Forelimb muscle (tissue), 1 donor: ENCODE measurements around the gene IPO7. TPM values are rescaled to one million over a fixed set of nuclear protein-coding genes. Genes with fewer than 3 reads are reported as not detected.
"Not testable (repeated sequence)": the region's sequence is repeated elsewhere in the genome, so short reads cannot be mapped to it uniquely, and the experiment has no call there.

Source experiments
- DNase-seq: peaks from one replicate; pipeline ENCODE4 v3.0.0-alpha.2; 2013; ENCODE audit warnings: low read depth
- polyA plus RNA-seq: library from polyadenylated mRNA; unstranded; fragments of 120-200 nt; gene quantifications from one replicate; pipeline ENCODE4 v1.2.1, GENCODE V29; 2013; ENCODE audit not compliant: insufficient read length

The IPO7 gene
- polyA plus RNA-seq = 97.8 TPM

DNA sequence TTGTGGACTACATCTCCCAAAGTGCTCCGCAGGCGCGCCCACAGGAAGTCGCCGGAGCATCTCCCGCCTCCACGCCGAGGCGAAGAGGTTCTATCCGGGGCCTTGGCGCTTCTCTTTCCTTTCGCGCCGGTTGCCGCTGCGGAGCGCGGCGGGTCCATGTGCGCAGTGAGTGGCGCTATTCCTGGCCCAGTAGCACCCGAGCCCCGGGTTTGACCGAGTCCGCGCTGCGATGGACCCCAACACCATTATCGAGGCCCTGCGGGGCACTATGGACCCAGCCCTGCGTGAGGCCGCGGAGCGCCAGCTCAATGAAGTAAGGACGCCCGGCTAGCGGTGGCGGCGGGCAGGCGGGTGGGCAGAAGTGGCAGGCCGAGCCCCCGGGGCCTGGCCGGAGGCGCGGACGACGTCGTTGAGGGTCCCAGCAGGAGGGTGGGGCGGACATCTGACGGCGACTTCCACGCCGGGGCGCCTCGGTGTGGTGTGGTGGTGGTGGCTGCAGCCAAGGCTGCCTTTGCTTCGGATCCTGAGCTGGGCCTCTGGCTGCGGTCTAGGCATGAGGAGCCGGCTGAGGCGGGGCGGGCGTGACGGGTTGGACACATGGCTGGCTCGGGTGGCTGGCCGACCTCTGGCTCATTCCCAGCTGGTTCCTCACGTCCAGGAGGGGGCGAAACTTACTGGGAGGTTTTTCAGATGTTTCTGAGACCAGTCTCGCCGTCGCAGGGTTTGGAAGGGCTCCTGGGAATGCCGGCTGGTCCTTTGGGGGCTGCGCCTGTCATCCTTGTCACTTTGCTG lies at the start of gene IPO7:
TSS of gene IPO7 (plus strand) at position 118 of the 792 bp plus-strand sequence. CDS start at position 230, 112 bp downstream.
- peak; percentile 80 for DNase-seq

DNA sequence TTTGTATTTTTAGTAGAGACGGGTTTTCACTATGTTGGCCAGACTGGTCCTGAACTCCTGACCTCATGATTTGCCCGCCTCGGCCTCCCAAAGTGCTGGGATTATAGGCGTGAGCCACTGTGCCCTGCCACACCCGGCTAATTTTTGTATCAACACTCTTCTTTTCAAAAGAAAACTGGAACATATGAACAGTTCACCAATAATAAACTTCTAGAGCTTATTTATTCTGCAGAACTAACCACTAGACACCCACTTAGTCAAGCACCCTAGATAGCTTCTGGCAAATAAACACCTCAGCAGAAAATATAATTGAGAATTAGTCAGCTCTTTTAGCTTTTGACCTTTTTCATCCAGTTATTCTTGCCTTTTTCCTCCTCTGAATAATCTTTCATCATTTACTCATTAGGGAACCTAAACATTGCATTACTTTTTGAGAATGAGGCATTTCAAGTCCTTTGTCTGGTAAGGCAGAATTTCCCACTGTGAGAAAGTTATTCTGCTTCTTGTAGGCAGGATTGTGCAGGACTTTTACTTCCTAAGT lies 42.7 kb upstream of the IPO7 start:
- no peak for DNase-seq

DNA sequence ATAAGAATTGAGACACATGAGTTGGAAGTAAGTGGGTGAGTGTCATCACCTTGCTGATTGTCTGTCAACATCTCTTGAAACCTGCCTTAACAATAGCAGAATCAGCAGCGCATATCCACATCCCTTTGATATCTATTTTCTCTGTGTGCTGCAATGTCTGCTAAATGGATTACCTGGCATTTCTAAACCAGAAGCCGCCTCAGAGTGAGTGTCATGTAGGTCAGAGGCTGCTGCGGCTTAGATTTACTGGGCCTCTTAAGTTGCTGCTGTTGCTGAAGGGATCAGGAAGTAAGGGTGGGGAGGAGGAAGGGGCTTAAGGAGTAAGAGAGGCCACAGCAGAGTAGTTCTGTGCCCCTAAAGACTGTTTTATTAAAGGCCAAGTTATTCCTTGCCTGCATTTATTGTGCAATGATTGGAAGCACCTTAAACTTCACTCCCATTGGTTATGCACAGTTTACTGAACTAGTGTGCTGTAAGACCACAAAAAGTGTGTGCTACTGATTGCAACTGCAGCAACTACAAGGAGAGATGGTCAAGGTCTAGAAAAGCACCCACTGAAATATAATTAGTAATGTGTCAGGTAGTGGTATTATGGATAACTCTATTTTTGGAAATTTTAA lies 40.3 kb upstream of the IPO7 start:
- DNase-seq = no peak

DNA sequence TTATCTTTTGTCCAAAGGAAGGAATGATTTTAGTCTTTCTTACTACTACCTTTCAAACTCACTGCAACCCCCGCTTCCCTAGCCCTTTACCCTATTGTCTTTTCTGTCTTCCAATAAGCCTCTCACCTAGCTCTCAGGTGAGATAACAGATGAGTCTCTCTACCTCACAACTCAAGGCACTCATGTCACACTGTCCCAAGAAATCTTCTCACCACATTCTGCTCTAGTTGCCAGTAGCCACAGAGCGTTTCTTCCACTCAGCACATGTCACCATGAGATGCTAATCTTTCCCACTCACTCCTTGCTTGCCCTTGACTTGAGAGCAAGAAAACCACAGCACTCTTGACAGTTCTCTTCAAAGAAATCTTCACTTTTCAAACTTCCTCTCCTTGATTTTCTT lies 37.4 kb upstream of the IPO7 start:
- DNase-seq = no peak

DNA sequence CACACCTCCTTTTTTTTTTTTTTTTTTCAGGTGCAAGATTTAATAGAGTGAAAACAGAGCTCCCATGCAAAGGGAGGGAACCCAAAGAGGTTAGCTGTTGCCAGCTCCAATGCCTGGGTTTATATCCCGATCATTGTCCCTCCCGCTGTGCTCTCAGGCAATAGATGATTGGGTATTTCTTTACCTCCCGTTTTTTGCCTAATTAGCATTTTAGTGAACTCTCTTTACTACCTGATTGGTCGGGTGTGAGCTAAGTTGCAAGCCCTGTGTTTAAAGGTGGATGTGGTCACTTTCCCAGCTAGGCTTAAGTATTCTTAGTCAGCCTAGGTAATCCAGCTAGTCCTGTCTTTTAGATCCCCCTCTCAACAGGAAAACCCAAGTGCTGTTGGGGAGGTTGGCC lies 36.7 kb upstream of the IPO7 start:
- not testable (repeated sequence) for DNase-seq

DNA sequence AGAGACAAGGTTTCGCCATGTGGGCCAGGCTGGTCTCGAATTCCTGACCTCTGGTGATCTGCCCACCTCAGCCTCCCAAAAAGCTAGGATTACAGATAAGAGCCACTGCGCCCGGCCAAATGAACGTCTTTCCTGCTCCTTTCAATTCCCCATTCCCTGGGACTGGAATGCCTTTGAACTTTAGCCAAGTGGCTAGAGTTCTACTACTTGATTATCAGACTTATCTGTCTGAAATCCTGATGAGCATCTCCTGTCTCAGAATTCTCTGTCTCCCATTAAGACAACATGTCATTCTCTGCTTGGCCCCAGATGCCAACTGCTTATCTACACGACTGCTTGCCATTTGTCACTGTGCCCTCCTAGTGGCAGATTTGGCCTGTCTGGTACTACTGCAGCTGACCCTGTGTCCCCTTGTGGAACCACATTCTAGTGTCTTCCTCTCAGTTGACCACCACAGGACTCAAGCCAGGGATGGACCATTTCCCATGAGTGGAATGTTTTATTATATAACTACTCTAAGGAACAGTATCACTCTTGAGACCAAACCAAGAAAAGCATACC lies 33.1 kb upstream of the IPO7 start:
- no peak for DNase-seq

DNA sequence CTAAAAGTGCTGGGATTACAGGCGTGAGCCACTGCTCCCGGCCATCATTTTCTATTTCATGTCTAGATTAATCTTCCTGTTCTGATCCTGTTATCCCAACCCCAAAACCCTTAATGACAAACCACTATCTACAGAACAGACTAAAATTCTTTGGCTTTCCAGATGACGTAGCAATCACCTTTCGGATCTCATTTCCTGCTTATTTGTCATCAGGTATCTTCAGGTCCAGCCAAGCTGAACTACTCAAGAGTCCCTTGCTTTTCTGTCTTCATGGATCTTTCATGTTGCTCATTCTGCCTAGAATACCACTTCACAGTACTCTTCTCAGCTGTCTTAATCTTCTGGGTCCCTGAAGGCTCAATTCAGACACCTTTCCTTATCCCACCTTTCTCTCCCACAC lies 27.4 kb upstream of the IPO7 start:
- no peak for DNase-seq

DNA sequence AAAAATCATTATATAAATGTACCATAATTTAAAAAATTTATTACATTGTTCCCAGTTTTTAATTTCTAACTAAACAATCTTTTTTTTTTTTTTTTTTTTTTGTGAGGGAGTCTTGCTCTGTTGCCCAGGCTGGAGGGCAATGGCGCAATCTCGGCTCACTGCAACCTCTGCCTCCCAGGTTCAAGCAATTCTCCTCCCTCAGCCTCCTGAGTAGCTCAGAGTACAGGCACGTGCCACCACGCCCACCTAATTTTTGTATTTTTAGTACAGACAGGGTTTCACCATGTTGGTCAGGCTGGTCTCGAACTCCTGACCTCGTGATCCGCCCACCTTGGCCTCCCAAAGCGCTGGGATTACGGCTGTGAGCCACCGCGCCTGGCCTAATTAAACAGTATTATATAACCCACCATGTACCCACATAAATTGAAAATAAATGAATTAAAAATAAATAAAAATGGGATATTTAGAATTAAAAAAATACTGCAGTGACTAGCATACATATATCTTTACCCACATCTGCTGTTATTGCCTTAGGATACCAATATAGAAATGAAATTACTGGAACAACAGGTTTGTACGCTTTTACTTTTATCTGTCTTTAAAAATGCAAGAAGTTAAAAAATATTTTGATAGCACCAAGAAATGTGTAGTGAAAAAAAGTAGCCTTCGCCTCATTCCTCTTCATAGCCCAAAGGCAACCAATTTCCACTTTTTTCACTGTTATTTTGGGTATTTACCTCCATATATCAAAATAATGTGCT lies 23.4 kb upstream of the IPO7 start:
- not testable (repeated sequence) for DNase-seq

DNA sequence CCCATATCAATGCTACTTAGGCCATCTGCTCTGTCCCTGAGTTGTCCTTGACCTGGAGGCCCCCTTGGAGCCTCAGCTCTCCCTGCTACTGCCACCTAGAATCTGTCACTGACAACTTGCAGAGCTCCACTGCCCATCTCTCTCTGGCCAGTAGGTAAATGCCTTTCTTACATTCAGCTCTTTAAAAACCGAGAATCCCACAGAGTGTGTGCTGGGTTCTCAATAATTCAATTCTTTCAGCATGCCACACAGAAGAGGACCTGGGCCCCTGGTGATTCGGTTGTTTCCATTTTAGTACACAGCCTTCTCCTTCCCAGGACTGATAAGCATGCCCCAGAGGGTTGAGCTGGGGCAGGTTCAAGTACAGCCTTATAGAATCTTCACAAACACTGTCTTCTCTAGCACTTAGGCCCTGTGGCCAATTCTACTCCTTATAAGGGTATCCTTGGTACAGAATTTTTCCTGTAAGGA lies 22.0 kb upstream of the IPO7 start:
- no peak for DNase-seq

DNA sequence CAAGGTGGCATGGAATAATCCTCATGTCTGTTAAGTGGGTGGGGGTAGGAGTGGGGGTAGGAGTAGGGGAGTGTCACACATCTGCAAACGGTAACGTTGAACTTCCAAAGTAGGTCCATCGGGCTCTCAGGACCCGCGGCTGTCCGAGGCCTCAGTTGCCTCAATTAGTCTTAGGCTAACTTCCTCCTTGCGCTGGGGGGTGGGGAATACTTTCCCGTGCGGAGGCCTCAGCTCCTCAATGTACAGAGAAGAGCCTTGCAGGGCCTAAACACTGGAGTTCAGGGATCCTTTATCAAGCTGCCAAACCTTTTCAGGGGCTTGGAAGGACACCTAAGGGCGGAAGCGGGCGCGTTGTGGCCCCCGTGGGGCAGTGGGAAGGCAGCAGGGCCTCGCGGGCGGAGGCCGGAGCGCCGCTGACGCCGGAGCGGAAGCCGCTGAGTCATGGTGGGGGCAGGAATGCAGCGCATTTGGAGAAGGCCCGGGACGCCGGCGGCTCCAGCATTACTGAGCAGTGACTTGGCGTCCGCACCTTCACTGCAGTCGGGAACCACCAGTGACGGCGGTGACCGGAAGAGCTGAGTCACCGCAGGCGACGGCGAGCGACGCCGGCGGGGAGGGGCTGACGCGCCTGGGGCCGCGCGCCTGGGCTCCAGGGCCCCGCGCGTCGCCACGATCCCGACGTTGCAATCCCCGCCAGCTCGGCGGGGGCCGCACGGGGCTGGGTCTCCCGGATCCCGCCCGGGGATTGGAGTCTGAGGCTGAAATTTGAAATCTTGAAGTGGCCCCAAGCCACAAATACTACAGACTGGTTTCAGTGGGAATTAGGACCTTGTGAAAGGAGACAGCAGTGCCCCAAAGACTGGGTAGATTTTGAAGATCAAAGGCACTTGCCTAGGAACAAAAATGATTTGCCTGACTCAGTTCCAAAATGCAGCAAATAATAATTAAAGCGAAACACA lies 20.2 kb upstream of the IPO7 start:
- DNase-seq = peak; percentile 83

DNA sequence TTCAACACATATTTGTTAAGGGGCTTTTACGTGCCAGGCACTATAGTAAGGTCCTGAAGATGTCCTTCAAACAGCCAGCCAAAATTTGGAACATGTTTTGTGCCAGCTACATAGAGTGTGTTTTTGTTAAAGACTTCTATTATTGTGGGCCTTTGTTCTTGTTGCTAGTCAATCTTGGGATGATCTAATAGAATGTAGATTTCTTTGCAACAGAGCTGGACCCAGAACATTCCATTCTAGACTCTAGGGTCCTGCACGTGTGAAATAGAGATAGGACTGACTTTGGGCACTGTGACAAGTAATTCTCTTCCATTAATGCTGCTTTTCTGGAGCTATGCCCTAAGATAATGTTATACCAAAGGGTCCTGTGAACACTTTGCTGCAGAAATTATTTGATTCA lies 16.9 kb upstream of the IPO7 start:
- no peak for DNase-seq

DNA sequence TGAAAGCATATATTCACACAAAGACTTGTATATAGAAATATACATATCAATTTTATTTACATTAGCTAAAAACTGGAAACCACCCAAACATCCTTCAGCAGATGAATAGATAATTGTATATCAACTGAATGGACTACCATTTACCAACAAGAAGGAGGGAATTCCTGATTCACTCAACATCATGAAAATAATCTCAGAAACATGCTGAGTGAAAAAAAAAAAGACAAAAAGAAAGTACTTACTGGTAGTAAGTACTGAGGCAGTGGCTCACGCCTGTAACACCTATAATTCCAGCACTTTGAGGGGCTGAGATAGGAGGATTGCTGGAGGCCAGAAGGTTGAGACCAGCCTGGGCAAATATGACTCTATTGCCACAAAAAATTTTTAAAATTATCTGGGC lies 7.4 kb upstream of the IPO7 start:
- DNase-seq = no peak

DNA sequence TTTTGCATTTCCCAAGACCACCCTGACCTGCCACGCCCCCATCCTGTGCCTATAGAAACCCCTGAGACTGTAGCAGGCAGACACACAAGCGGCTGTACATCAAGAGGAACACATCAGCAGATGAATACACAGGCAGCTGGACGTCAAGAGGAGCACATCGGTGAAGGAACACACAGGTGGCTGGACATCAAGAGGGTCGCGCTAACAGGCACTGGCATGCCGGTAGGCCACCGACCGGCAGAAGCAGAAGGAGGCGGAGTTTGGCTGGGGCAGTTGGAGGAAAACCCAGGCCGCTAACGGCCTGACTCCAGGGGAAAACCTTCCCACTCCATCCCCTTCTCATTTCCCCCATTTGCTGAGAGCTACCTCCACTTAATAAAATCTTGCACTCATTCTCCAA lies 5.4 kb upstream of the IPO7 start:
- no peak for DNase-seq

DNA sequence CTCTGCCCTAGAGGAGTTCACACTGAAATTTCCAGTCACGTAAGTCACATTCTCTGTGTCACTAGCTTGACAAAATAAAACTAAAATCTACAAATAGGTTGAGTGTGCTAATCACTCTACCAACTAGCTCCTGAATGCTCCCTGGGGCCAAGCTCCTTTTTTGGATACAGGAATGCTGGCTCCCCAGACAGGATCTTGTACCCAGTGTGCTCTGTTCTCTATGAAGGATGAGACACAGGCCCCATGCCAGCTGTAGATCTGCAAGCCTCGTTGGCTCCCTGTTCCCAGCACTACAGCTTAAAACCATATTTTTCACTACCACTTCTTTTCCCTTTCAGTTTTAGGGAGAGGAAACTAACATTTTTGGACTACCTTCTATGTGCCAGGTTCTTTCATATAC lies 3.7 kb upstream of the IPO7 start:
- DNase-seq = no peak

DNA sequence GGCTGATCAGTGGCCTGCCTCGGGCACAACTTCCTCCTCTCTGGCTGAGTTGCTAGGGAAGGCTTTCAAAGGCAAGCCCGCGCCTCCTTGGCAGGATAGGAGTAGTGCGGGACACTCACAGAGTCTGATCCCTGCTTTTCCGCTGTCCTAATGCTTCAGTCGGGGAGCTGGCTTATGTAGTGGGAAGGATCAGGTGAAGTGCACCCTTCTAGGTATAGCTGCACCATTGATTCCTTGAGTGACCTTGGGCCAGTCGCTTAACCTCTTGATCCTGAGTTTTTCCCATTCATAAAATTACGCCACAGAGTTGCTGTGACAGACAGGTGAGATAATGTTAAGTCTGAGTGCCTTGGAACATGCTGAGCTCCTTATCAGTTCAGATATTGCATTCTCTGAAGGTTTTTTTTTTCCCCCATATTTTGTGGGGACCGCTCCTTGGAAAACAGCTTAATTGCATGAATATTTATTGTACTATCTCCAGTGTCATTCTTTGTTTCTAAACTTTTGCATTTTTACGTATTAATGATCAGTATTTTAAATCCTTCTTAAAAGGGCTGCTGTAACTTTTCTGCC lies 961 bp downstream of the IPO7 start:
- no peak for DNase-seq

DNA sequence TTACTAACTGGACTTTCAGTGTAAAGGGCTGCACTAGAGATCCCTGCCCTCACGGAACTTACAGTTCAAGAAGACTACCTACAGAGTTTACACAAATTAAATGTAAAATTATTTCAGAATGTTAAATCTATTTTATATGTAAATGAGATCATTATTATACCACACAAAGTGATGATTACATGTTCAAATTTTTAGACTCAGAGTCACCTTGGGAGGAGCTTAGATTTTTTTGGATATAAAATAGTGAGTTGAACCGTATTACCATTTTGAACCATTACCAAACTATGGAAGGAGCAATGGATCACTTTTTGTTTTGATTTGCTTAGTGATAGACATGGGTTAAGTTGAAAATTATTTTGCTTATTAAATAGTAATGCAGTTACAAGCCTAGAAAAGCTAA lies 1.6 kb downstream of the IPO7 start:
- DNase-seq = no peak

DNA sequence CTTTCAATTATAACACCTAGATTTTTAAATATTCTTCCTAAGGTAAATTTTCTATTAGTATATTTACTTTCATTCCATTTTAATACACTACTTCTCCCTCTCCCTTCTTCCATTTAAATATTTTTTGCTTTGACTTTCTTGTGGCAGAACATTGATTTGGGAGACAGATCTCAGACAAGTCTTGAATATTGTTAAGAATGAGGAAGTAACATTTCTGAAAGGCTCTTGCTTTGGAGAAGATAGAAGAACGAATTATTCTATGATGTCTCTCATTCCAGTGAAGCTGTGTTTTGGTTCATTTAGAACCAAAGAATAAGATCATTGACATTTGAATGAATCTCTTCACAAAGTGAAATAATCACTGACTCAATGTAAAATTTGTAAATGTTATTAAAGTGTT lies 2.4 kb downstream of the IPO7 start:
- no peak for DNase-seq

DNA sequence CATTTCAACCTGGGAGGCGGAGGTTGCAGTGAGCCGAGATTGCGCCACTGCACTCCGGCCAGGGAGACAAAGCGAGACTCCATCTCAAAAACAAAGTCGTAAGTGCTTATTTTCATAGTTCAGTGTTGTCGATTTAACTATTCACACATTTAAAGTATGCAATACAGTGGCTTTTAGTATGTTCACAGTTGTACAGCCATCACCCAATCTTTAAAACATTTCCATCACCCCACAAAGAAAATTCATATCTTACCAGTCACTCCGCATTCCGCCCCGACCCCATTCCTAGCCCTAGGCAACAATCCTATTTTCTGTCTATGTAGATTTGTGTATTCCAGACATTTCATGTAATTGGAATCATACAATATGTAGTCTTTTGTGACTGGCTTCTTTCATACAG lies 11.9 kb downstream of the IPO7 start:
- DNase-seq = no peak

DNA sequence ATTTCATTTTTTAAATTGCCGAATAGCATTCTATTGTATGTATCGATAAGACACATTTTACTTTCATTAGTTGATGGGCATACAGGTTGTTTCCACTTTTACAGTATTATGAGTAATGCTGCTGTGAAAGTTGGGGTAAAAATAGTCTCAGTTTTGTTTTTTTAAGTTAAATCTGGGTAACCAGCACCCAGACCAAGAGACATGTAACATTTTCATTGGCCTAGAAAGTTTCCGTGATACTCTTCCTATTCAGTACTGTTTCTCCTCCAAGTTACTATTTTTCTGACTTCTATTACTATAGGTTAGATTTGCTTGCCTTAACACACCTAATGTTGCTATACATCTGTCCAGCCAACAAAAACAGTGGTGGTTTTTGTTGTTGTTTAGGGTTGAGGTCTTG lies 12.3 kb downstream of the IPO7 start:
- DNase-seq = no peak
